Mesendoderm (in vitro differentiated cells): ENCODE results near the gene MEF2A.

Experiments used
- DNase-seq: peaks from one replicate; pipeline ENCODE4 v3.0.0; 2013
- H2AK5ac ChIP-seq: 2 replicates; pipeline ENCODE4 v1.6.1; 2013; ENCODE audit warnings: low read length, inconsistent platforms
- H2BK120ac ChIP-seq: 2 replicates; pipeline ENCODE4 v1.6.1; 2013; ENCODE audit warnings: low read depth, mild to moderate bottlenecking, low read length, moderate library complexity, mixed read lengths
- H2BK15ac ChIP-seq: replicated peaks from 2 replicates; pipeline ENCODE4 v1.6.1; 2013; ENCODE audit warnings: low read depth, mild to moderate bottlenecking, moderate library complexity
- H2BK5ac ChIP-seq: 2 replicates; pipeline ENCODE4 v1.6.1; 2013; ENCODE audit warnings: low read length, inconsistent platforms
- H3K18ac ChIP-seq: 2 replicates; pipeline ENCODE4 v1.6.1; 2013; ENCODE audit warnings: mild to moderate bottlenecking, low read length, mixed read lengths
- H3K23ac ChIP-seq: one replicate; pipeline ENCODE4 v1.6.1; 2013; ENCODE audit warnings: low read length
- H3K27ac ChIP-seq: 2 replicates; pipeline ENCODE4 v1.5.1; 2013; ENCODE audit warnings: low read depth, mild to moderate bottlenecking, inconsistent platforms, low read length, moderate library complexity
- H3K27me3 ChIP-seq: 2 replicates; pipeline ENCODE4 v1.6.1; 2013; ENCODE audit warnings: low read length, control low read depth, mild to moderate bottlenecking, inconsistent platforms; ENCODE audit not compliant: insufficient read depth, poor library complexity
- H3K36me3 ChIP-seq: 2 replicates; pipeline ENCODE4 v1.6.1; 2013; ENCODE audit warnings: low read length, inconsistent platforms; ENCODE audit not compliant: control insufficient read depth, insufficient read depth
- H3K4ac ChIP-seq: one replicate; pipeline ENCODE4 v1.6.1; 2013; ENCODE audit warnings: low read depth, mild to moderate bottlenecking, low read length, moderate library complexity
- H3K4me1 ChIP-seq: 2 replicates; pipeline ENCODE4 v1.6.1; 2013; ENCODE audit warnings: low read depth, low read length, inconsistent platforms; ENCODE audit not compliant: control insufficient read depth
- H3K4me2 ChIP-seq: 2 replicates; pipeline ENCODE4 v1.6.1; 2013; ENCODE audit warnings: low read length
- H3K4me3 ChIP-seq: 2 replicates; pipeline ENCODE4 v1.5.1; 2013; ENCODE audit warnings: mild to moderate bottlenecking, low read length
- H3K56ac ChIP-seq: one replicate; pipeline ENCODE4 v1.6.1; 2013; ENCODE audit warnings: low read length
- H3K79me1 ChIP-seq: 2 replicates; pipeline ENCODE4 v1.6.1; 2013; ENCODE audit warnings: low read length, inconsistent platforms
- H3K79me2 ChIP-seq: 2 replicates; pipeline ENCODE4 v1.6.1; 2013; ENCODE audit warnings: mild to moderate bottlenecking, low read length; ENCODE audit not compliant: control insufficient read depth, insufficient read depth
- H3K9ac ChIP-seq: 2 replicates; pipeline ENCODE4 v1.6.1; 2013; ENCODE audit warnings: low read length, inconsistent platforms
- H4K5ac ChIP-seq: one replicate; pipeline ENCODE4 v1.6.1; 2013; ENCODE audit warnings: low read length
- H4K8ac ChIP-seq: one replicate; pipeline ENCODE4 v1.6.1; 2013; ENCODE audit warnings: low read depth, mild to moderate bottlenecking, control low read depth, low read length, moderate library complexity
- WGBS: extraction: QIAGEN DNeasy Blood & Tissue Kit; methylation state at CpG from one replicate; pipeline ENCODE4 v1.1.7; 2013; ENCODE audit warnings: low lambda C conversion rate, missing lambda C conversion rate; ENCODE audit not compliant: insufficient coverage; ENCODE audit errors: extremely low coverage; 5-methylcytosine and 5-hydroxymethylcytosine counted together

MEF2A gene

DNA sequence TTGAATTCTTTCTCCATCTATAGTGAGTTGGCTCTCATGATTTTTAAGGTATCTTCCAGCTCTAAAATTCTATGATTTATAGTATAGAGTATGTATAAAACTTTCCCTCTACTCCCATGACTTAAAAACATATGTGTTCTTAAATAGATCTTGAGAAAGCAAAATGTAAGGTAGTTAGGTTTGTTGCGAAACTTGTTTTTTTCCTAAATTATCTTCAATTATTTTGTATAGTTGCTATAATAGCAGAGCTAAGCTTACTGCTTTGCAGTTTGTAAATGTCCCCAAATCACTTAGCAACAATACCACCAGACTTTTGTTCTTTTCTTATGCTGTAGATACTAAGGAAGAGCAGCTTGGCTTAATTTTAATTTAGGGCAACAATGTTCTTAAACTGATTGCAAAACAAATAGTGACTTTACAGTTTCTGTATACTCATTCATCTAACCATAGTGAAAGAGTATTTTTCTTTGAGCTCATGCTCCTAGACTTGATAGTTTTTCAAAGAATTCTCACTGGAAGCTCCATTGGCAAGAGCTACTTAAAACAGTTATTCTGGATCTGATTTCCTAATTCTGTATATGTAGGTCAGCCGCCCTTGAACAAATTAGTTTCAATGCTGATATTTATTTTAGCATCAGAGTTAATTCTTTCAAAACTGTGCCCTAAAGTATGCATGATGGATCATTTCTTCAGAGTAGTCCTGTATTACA is 106.3 kb downstream of the MEF2A start:
- no CpG with 5 or more reads among the region's 2 CpGs for WGBS
- Histone ChIP-seq H3K4ac (no peak overlapping the region), H3K4me3 (no peak overlapping the region), H3K36me3 (no peaks in the 10 kb centered on the region), H2BK15ac (no peak overlapping the region), H3K18ac (no peak overlapping the region), H2BK5ac (no peak overlapping the region), H4K5ac (no peak overlapping the region), H3K79me1 (no peaks in the 10 kb centered on the region), H2BK120ac (no peak overlapping the region), H3K9ac (no peak overlapping the region), H3K23ac (no peak overlapping the region), H3K4me2 (no peak overlapping the region), H3K56ac (no peak overlapping the region), H3K27ac (no peak overlapping the region), H2AK5ac (no peak overlapping the region), H3K4me1 (peaks cover 2% of the 10 kb centered on the region), H3K79me2 (no peaks in the 10 kb centered on the region), H3K27me3 (no peaks in the 10 kb centered on the region), H4K8ac (no peak overlapping the region)
- DNase-seq, result no peak

DNA sequence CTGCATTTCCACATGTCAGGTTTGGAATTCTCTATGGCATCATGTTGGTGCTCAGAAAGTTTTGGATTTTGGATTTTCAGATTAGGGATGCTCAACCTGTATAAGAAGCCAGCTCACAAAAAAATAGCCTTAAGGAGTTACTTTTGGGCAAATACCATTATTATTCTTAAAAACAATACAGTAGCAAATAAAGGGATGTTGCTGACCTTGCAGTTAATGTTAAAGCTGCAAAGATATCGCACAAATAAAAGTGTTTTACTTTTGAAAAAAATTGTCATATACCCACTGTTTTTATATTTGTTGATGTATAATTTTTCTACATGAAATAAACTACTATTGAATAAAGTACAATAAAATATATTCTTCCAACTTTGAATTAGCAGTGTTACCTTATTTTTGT is 107.3 kb downstream of the MEF2A start:
- no peak overlapping the region for H3K27ac ChIP-seq
- H3K4me2 ChIP-seq, result no peak overlapping the region
- peaks cover 2% of the 10 kb centered on the region for H3K4me1 ChIP-seq
- no peak overlapping the region for H3K4ac ChIP-seq
- no peak overlapping the region for H4K8ac ChIP-seq
- no peak overlapping the region for H4K5ac ChIP-seq
- no peak for DNase-seq
- no CpG with 5 or more reads among the region's 1 CpG for WGBS
- H3K9ac ChIP-seq, result no peak overlapping the region
- no peak overlapping the region for H3K56ac ChIP-seq
- H2BK15ac ChIP-seq, result no peak overlapping the region
- H3K27me3 ChIP-seq, result no peaks in the 10 kb centered on the region
- H3K79me1 ChIP-seq, result no peaks in the 10 kb centered on the region
- H3K23ac ChIP-seq, result no peak overlapping the region
- no peak overlapping the region for H3K4me3 ChIP-seq
- H2AK5ac ChIP-seq, result no peak overlapping the region
- H2BK120ac ChIP-seq, result no peak overlapping the region
- H3K36me3 ChIP-seq, result no peaks in the 10 kb centered on the region
- H3K79me2 ChIP-seq, result no peaks in the 10 kb centered on the region
- H3K18ac ChIP-seq, result no peak overlapping the region
- no peak overlapping the region for H2BK5ac ChIP-seq

DNA sequence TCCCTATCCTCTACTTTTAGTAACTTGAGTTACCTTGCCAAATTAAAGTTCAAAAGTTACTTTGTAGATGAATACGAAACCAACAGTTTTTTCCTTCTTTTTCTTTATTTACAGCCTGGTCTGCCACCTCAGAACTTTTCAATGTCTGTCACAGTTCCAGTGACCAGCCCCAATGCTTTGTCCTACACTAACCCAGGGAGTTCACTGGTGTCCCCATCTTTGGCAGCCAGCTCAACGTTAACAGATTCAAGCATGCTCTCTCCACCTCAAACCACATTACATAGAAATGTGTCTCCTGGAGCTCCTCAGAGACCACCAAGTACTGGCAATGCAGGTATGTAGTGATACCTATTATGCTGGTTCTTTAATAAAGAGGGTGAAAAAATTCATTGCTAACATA is 108.5 kb downstream of the MEF2A start:
- Histone ChIP-seq H2BK15ac (no peak overlapping the region), H3K79me2 (no peaks in the 10 kb centered on the region), H3K4me3 (no peak overlapping the region), H3K23ac (no peak overlapping the region), H3K4me1 (peaks cover under 1% of the 10 kb centered on the region), H2BK5ac (no peak overlapping the region), H3K4ac (no peak overlapping the region), H4K5ac (no peak overlapping the region), H3K9ac (no peak overlapping the region), H3K4me2 (no peak overlapping the region), H2AK5ac (no peak overlapping the region), H2BK120ac (no peak overlapping the region), H4K8ac (no peak overlapping the region), H3K56ac (no peak overlapping the region), H3K27ac (no peak overlapping the region), H3K79me1 (no peaks in the 10 kb centered on the region), H3K36me3 (no peaks in the 10 kb centered on the region), H3K18ac (no peak overlapping the region), H3K27me3 (no peaks in the 10 kb centered on the region)
- WGBS, result no CpG with 5 or more reads among the region's 2 CpGs
- DNase-seq, result no peak

DNA sequence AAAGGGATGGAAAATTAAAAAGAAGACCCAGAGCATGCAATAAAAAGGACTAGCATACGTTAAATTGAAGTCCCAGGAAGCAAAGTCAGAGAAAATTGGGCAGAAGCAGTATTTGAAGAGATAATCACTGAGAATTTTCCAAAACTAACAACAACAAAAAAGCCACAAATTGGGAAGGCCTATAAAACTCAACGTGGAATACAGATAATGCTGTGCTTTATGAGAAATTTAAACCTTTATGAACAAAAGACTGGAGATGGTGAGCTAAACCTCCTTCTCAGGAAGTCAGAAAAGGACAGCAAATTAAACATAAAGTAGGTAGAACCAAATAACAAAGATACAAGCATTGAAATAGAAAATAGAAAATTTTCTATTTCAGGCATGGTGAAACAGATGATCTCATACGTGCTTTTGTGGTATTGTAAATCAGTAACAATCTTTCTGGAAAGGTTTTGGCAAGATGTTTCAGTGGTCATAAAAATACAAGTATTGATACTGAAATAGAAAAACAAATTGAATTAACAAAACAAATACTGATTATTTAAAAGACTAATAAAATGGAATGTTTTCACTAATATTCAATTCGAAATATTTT is 111.9 kb downstream of the MEF2A start:
- Histone ChIP-seq H3K27me3 (no peaks in the 10 kb centered on the region), H3K4me2 (no peak overlapping the region), H3K23ac (no peak overlapping the region), H3K56ac (no peak overlapping the region), H4K5ac (no peak overlapping the region), H2AK5ac (no peak overlapping the region), H3K79me1 (no peaks in the 10 kb centered on the region), H3K18ac (no peak overlapping the region), H2BK15ac (no peak overlapping the region), H3K27ac (no peak overlapping the region), H3K36me3 (no peaks in the 10 kb centered on the region), H3K79me2 (no peaks in the 10 kb centered on the region), H4K8ac (no peak overlapping the region), H3K4me1 (no peaks in the 10 kb centered on the region), H3K4ac (no peak overlapping the region), H3K9ac (no peak overlapping the region), H2BK5ac (no peak overlapping the region), H2BK120ac (no peak overlapping the region), H3K4me3 (no peak overlapping the region)
- DNase-seq, result no peak
- 100% methylated on average over 1 of the region's 4 CpGs for WGBS

DNA sequence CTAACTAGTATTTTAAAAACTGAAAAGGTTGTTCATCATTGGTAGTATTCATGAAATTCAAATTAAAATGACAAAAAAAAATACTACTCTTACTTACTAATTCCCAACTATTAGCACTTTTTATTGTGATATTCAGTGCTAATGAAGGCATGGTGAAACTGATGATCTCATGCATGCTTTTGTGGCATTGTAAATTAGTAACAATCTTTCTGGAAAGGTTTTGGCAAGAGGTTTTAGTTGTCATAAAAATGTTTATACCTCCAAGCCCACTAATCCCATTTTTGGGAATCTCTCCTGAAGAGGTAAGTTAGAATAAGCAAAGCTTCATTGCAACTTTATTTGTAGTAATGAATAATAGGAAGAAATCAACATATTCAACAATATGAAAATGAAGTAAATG is 114.5 kb downstream of the MEF2A start:
- no peaks in the 10 kb centered on the region for H3K27me3 ChIP-seq
- no peak overlapping the region for H3K27ac ChIP-seq
- no peak overlapping the region for H3K9ac ChIP-seq

DNA sequence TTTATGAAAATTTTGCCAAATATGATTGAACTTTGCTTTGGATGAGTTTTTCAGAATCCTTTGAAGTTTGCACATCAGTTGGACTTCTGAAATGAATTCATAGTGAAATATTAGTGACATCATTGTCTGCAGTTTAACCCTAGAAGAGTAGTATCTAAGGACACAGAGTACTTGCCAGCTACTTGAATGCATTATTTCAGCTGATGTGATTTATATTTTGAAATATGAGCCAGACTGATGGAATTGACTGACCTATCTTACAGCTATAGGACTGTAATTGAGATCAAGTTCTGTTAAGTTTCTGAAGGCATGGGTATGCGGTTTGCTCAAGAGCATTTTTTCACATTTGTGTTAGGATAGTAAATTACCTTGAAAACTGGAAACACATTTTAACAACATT is 116.2 kb downstream of the MEF2A start:
- Histone ChIP-seq H3K27ac (no peak overlapping the region), H3K9ac (no peak overlapping the region), H3K18ac (no peak overlapping the region), H2BK15ac (no peak overlapping the region), H3K79me2 (no peaks in the 10 kb centered on the region), H4K8ac (no peak overlapping the region), H3K23ac (no peak overlapping the region), H2BK120ac (no peak overlapping the region), H4K5ac (no peak overlapping the region), H3K4ac (no peak overlapping the region), H3K4me3 (no peak overlapping the region), H3K4me2 (no peak overlapping the region), H3K79me1 (no peaks in the 10 kb centered on the region), H2BK5ac (no peak overlapping the region), H3K4me1 (no peaks in the 10 kb centered on the region), H2AK5ac (no peak overlapping the region), H3K56ac (no peak overlapping the region), H3K27me3 (no peaks in the 10 kb centered on the region), H3K36me3 (no peaks in the 10 kb centered on the region)
- DNase-seq, result no peak
- WGBS, result no CpG with 5 or more reads among the region's 1 CpG

More for the DNA sequence above, 114.5 kb downstream of the MEF2A start:
- Histone ChIP-seq H3K18ac (no peak overlapping the region), H3K23ac (no peak overlapping the region), H3K4me1 (no peaks in the 10 kb centered on the region), H3K79me1 (no peaks in the 10 kb centered on the region), H3K4me3 (no peak overlapping the region), H3K56ac (no peak overlapping the region), H2BK15ac (no peak overlapping the region), H2BK120ac (no peak overlapping the region), H3K36me3 (no peaks in the 10 kb centered on the region), H2BK5ac (no peak overlapping the region), H2AK5ac (no peak overlapping the region), H3K79me2 (no peaks in the 10 kb centered on the region), H3K4me2 (no peak overlapping the region), H4K5ac (no peak overlapping the region), H3K4ac (no peak overlapping the region), H4K8ac (no peak overlapping the region)
- no peak for DNase-seq
